Erythroblast (primary cell): ENCODE data around the gene ARX.

Experiments
- DNase-seq, 2 experiments: peaks; one replicate each; lab custom pipeline; 2025; lab: John Stamatoyannopoulos, UW
- GATA1 ChIP-seq: IDR thresholded peaks from 2 replicates; pipeline ENCODE4 v1.6.1; 2011; ENCODE audit warnings: low read depth, mild to moderate bottlenecking, control low read depth, low read length, moderate library complexity
- POLR2A ChIP-seq: IDR thresholded peaks from 2 replicates; pipeline ENCODE4 v1.6.1; 2011; ENCODE audit warnings: mild to moderate bottlenecking, low read length

ARX gene

DNA sequence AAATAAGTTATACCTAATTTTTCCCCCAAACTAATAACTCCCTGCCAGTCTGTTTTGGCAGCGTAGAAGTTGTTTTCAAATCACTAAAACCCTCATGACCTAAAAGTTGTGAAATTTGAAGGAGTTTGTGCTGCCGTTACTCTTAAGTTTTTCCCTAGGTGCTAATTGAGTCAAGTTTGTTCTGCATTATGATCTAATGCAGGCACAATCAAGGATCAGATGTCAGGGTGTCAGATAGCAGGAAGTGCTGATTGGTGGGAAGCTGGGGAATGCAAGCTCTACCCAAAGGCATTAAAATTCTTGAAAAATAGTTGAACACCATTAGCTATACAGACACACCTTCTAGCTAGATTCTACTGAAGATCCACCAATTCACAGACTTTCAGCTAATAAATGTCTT, 51.9 kb downstream of the ARX start:
- no peak for DNase-seq
- TF ChIP-seq GATA1 (no peak), POLR2A (no peak)

DNA sequence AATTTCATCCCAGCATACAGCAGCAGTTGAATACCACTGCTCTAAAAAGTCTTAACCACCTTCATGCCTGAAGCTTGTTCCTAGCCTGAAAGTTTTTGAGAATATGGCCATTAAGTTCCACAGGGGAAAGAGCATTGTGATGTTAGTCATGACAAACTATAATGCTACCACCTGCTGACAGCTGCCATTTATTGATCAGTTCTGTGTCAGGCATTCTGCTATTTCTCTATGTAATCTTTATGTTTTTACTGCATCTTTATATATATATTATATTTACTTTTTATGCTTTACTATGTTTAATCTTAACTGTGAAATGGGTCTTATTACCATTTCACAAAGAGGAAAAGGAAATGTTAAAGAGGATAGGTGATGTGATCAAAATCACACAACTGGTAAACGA, 54.0 kb downstream of the ARX start:
- TF ChIP-seq POLR2A (no peak), GATA1 (no peak)
- DNase-seq = no peak

DNA sequence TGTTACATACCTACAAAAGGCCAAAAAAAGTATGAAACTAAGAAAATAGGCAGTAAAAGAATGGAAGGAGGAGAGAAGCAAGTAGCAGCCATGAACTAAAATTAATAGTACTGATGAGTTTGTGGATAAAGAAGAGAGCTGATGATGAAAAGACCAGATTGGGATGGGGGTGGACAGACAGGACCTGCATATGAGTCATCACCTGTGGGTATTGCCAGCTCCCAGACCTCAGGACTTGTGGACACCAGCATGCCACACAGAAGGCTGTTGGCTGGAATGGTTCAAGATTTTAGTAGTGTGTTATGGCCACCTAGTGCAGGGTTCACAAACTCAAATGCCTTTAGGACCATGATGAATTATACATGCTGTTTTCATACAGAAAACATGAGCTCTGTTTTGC, 58.9 kb downstream of the ARX start:
- DNase-seq = no peak
- TF ChIP-seq GATA1 = no peak
- TF ChIP-seq POLR2A = no peak

DNA sequence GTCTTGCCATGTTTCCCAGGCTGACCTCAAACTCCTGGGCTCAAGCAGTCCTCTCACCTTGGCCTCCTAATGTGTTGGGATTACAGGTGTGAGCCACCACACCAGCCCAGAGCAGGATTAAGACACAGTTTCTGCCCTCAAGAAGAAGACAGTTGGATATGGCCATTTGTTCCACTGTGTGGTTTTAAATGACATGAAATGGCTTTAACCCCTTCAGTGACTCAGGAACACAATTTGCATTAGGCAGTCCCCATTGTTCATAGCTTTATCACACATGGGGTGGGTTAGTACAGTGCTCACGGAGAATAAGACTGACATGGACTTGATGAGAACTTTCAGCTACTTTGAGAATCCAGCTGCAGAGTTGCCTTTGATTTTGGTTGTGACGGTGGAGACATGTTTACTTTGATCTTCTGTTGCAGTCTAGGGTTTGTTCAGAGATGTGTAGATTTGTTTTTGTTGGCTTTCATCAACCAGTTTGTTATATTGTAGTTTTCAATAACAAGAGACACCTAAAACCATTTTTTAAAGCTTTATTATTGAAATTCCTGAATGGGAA, 60.3 kb downstream of the ARX start:
- DNase-seq = no peak
- no peak for TF ChIP-seq GATA1
- no peak for TF ChIP-seq POLR2A

DNA sequence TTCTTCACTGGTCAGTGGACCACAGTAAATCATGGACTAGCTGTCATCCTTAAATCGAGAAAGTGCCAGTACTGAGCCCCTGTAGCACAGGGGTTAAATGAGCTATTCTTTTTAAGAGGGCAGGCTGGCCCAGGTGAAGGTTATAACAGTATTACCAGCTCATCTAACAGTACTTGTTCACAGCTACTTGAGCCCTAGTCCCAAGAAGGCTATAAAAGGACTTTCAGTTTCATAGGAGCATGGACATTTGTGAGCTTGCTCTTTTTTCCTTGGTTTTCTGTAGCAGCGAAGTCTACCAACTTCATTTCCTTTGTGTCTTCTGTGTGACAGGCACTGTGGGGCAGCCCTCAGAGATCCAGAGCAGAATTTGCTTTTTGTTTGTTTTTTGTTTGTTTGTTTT, 61.0 kb downstream of the ARX start:
- no peak for TF ChIP-seq POLR2A
- no peak for DNase-seq
